ENCODE results near the gene C10orf105. TPM values are rescaled to one million over a fixed set of nuclear protein-coding genes. Genes with fewer than 3 reads are reported as not detected.

The C10orf105 gene
- total RNA-seq, 4 donors from 2014 or later: 0.07 to 1.2 TPM; not detected in 2

GRCh38 chr10:71721313-71721712 is 1.7 kb upstream of the C10orf105 start:
- no peak overlapping the region for H3K4me3 ChIP-seq
- DNase-seq: no peak
- no peak overlapping the region for H3K27ac ChIP-seq
- TF ChIP-seq CTCF (IDR thresholded peaks at IDR 0.05): no peak
- TF ChIP-seq POLR2A (IDR thresholded peaks at IDR 0.05): no peak
- peaks cover 3 to 15% of the 10 kb centered on the region in 2 donors for H3K4me1 ChIP-seq
- H3K36me3 ChIP-seq: no peaks in the 10 kb centered on the region
- no peaks in the 10 kb centered on the region for H3K9me3 ChIP-seq
- no peaks in the 10 kb centered on the region for H3K27me3 ChIP-seq
- intact Hi-C loops (cut with DNase I; ENCODE audit: low total_unique reads): no loop called here

- peaks cover 3 to 22% of the 10 kb centered on the region in 2 donors for H3K4me1 ChIP-seq
- intact Hi-C loops (cut with DNase I; ENCODE audit: low total_unique reads): no loop called here
- no peaks in the 10 kb centered on the region for H3K9me3 ChIP-seq
- no peak for DNase-seq
- H3K27me3 ChIP-seq: no peaks in the 10 kb centered on the region
- H3K4me3 ChIP-seq: no peak overlapping the region
- no peaks in the 10 kb centered on the region for H3K36me3 ChIP-seq
- H3K27ac ChIP-seq: no peak overlapping the region
- TF ChIP-seq CTCF (IDR thresholded peaks at IDR 0.05) (no peak), POLR2A (IDR thresholded peaks at IDR 0.05) (no peak)
Measured at GRCh38 chr10:71720288-71720687, 710 bp upstream of the C10orf105 start.

GRCh38 chr10:71719042-71719441 is 536 bp downstream of the C10orf105 start:
- Histone ChIP-seq H3K27me3 (no peaks in the 10 kb centered on the region), H3K4me1 (peaks cover 11 to 34% of the 10 kb centered on the region in 2 donors), H3K4me3 (no peak overlapping the region), H3K9me3 (no peaks in the 10 kb centered on the region), H3K36me3 (no peaks in the 10 kb centered on the region), H3K27ac (peak overlapping the region; percentile 28 to 67)
- peak; percentile 47 to 51 for DNase-seq
- TF ChIP-seq CTCF (IDR thresholded peaks at IDR 0.05) (no peak), POLR2A (IDR thresholded peaks at IDR 0.05) (no peak)
- intact Hi-C loops (cut with DNase I; ENCODE audit: low total_unique reads): no loop called here

- no peak overlapping the region for H3K4me3 ChIP-seq
- intact Hi-C loops (cut with DNase I; ENCODE audit: low total_unique reads): no loop called here
- H3K27ac ChIP-seq: peak overlapping the region; percentile 28 to 67
- no peak for DNase-seq
- TF ChIP-seq CTCF (IDR thresholded peaks at IDR 0.05): no peak
- no peak for TF ChIP-seq POLR2A (IDR thresholded peaks at IDR 0.05)
- no peaks in the 10 kb centered on the region for H3K27me3 ChIP-seq
- H3K4me1 ChIP-seq: peaks cover 17 to 42% of the 10 kb centered on the region in 2 donors
- H3K9me3 ChIP-seq: no peaks in the 10 kb centered on the region
- H3K36me3 ChIP-seq: no peaks in the 10 kb centered on the region
Measured at GRCh38 chr10:71718165-71718698, 1.3 kb downstream of the C10orf105 start.

GRCh38 chr10:71717551-71717951 is 2.0 kb downstream of the C10orf105 start:
- H3K27me3 ChIP-seq: no peaks in the 10 kb centered on the region
- H3K9me3 ChIP-seq: no peaks in the 10 kb centered on the region
- H3K4me3 ChIP-seq: no peak overlapping the region
- no peaks in the 10 kb centered on the region for H3K36me3 ChIP-seq
- peak overlapping the region; percentile 28 to 67 for H3K27ac ChIP-seq
- intact Hi-C loops (cut with DNase I; ENCODE audit: low total_unique reads): no loop called here
- no peak for DNase-seq
- peaks cover 17 to 48% of the 10 kb centered on the region in 2 donors for H3K4me1 ChIP-seq
- no peak for TF ChIP-seq CTCF (IDR thresholded peaks at IDR 0.05)
- no peak for TF ChIP-seq POLR2A (IDR thresholded peaks at IDR 0.05)

Data from uterus (tissue), 4 donors.